ENCODE measurements around the gene KLHL30.
"Not testable (repeated sequence)": the region's sequence is repeated elsewhere in the genome, so short reads cannot be mapped to it uniquely, and the experiment has no call there.

KLHL30 gene

GRCh38 chr2:238160206-238161129, 22.0 kb downstream of the KLHL30 start:
- DNase-seq (ENCODE audit: low read depth in 2 of 2, low spot score in 1 of 2): no peak

- no peak for DNase-seq (ENCODE audit: low read depth in 2 of 2, low spot score in 1 of 2)
Measured at GRCh38 chr2:238161291-238162051, 23.0 kb downstream of the KLHL30 start.

- DNase-seq (ENCODE audit: low read depth in 2 of 2, low spot score in 1 of 2): no peak
Measured at GRCh38 chr2:238162251-238162845, 23.9 kb downstream of the KLHL30 start.

- no peak for DNase-seq (ENCODE audit: low read depth in 2 of 2, low spot score in 1 of 2)
Measured at GRCh38 chr2:238162846-238163441, 24.5 kb downstream of the KLHL30 start.

GRCh38 chr2:238163481-238164198, 25.2 kb downstream of the KLHL30 start:
- no peak for DNase-seq (ENCODE audit: low read depth in 2 of 2, low spot score in 1 of 2)

GRCh38 chr2:238164906-238165287, 26.4 kb downstream of the KLHL30 start:
- no peak for DNase-seq (ENCODE audit: low read depth in 2 of 2, low spot score in 1 of 2)

- no peak for DNase-seq (ENCODE audit: low read depth in 2 of 2, low spot score in 1 of 2)
Measured at GRCh38 chr2:238165288-238165921, 26.9 kb downstream of the KLHL30 start.

GRCh38 chr2:238166391-238167343, 28.2 kb downstream of the KLHL30 start:
- no peak for DNase-seq (ENCODE audit: low read depth in 2 of 2, low spot score in 1 of 2)

- DNase-seq (ENCODE audit: low read depth in 2 of 2, low spot score in 1 of 2): no peak
Measured at GRCh38 chr2:238167344-238167715, 28.9 kb downstream of the KLHL30 start.

GRCh38 chr2:238167761-238168160, 29.3 kb downstream of the KLHL30 start:
- no peak for DNase-seq (ENCODE audit: low read depth in 2 of 2, low spot score in 1 of 2)

- no peak for DNase-seq (ENCODE audit: low read depth in 2 of 2, low spot score in 1 of 2)
Measured at GRCh38 chr2:238168196-238169047, 30.0 kb downstream of the KLHL30 start.

- DNase-seq (ENCODE audit: low read depth in 2 of 2, low spot score in 1 of 2): no peak
Measured at GRCh38 chr2:238169048-238169707, 30.7 kb downstream of the KLHL30 start.

- DNase-seq (ENCODE audit: low read depth in 2 of 2, low spot score in 1 of 2): no peak
Measured at GRCh38 chr2:238169708-238170251, 31.3 kb downstream of the KLHL30 start.

- DNase-seq (ENCODE audit: low read depth in 2 of 2, low spot score in 1 of 2): no peak
Measured at GRCh38 chr2:238170386-238171071, 32.1 kb downstream of the KLHL30 start.

- DNase-seq (ENCODE audit: low read depth in 2 of 2, low spot score in 1 of 2): not testable (repeated sequence)
Measured at GRCh38 chr2:238171072-238171431, 32.6 kb downstream of the KLHL30 start.

GRCh38 chr2:238171575-238172187, 33.2 kb downstream of the KLHL30 start:
- DNase-seq (ENCODE audit: low read depth in 2 of 2, low spot score in 1 of 2): no peak
